GM21515 (cell line): ENCODE measurements around the gene MOK.

Source experiments
- ATAC-seq: cut with Tn5 transposase; IDR thresholded peaks from one replicate; pipeline ENCODE4 v1.9.1; 2021; ENCODE audit not compliant: unreplicated experiment

Gene MOK

GRCh38 chr14:102285106-102285505 lies 19.9 kb downstream of the MOK start:
- ATAC-seq, result no peak

GRCh38 chr14:102283631-102284129 lies 21.3 kb downstream of the MOK start:
- no peak for ATAC-seq

- ATAC-seq, result no peak
Measured at GRCh38 chr14:102282751-102283465, 22.1 kb downstream of the MOK start.

GRCh38 chr14:102280376-102280962 lies 24.5 kb downstream of the MOK start:
- no peak for ATAC-seq

- ATAC-seq, result no peak
Measured at GRCh38 chr14:102279688-102280348, 25.1 kb downstream of the MOK start.

GRCh38 chr14:102279282-102279681 lies 25.7 kb downstream of the MOK start:
- no peak for ATAC-seq

- ATAC-seq, result no peak
Measured at GRCh38 chr14:102278631-102278935, 26.4 kb downstream of the MOK start.

- ATAC-seq, result no peak
Measured at GRCh38 chr14:102277874-102278630, 26.9 kb downstream of the MOK start.

- ATAC-seq, result no peak
Measured at GRCh38 chr14:102275866-102276265, 29.1 kb downstream of the MOK start.

GRCh38 chr14:102272392-102272791 lies 32.6 kb downstream of the MOK start:
- no peak for ATAC-seq

- ATAC-seq, result no peak
Measured at GRCh38 chr14:102264775-102265174, 40.2 kb downstream of the MOK start.

- ATAC-seq, result no peak
Measured at GRCh38 chr14:102264355-102264754, 40.6 kb downstream of the MOK start.

- ATAC-seq, result no peak
Measured at GRCh38 chr14:102262929-102263462, 42.0 kb downstream of the MOK start.

- ATAC-seq, result no peak
Measured at GRCh38 chr14:102258136-102258535, 46.8 kb downstream of the MOK start.

- ATAC-seq, result no peak
Measured at GRCh38 chr14:102256716-102257115, 48.2 kb downstream of the MOK start.

- ATAC-seq, result no peak
Measured at GRCh38 chr14:102255401-102256190, 49.4 kb downstream of the MOK start.

GRCh38 chr14:102252834-102253801 lies 51.8 kb downstream of the MOK start:
- no peak for ATAC-seq

GRCh38 chr14:102251161-102251560 lies 53.8 kb downstream of the MOK start:
- no peak for ATAC-seq

GRCh38 chr14:102250636-102251035 lies 54.3 kb downstream of the MOK start:
- no peak for ATAC-seq
